Transverse colon (tissue), 4 donors: ENCODE measurements around the gene PEX3. TPM values are rescaled to one million over a fixed set of nuclear protein-coding genes. Genes with fewer than 3 reads are reported as not detected.

Experiments
- DNase-seq: peaks from one replicate; pipeline ENCODE4 v3.0.0-alpha.2; 2019
- H3K27ac ChIP-seq, 4 donors: fragments of 200-600 bp; sonication (generic); 2 replicates each; pipeline ENCODE4 v1.5.1; 2016 to 2018; ENCODE audit warnings: inconsistent platforms in 4 of 4
- H3K27me3 ChIP-seq: fragments of 200-600 bp; sonication (generic); 2 replicates; pipeline ENCODE4 v1.5.1; 2017; ENCODE audit warnings: inconsistent platforms
- H3K36me3 ChIP-seq, 4 donors: fragments of 200-600 bp; sonication (generic); 2 replicates each; pipeline ENCODE4 v1.5.1; 2017 to 2019; ENCODE audit warnings: inconsistent platforms in 4 of 4
- H3K4me1 ChIP-seq, 4 donors: fragments of 200-600 bp; sonication (generic); 2 replicates each; pipeline ENCODE4 v1.5.1; 2017 to 2020; ENCODE audit warnings: inconsistent platforms in 4 of 4
- H3K4me3 ChIP-seq, 4 donors: fragments of 200-600 bp; sonication (generic); 1 replicate in 1 of 4; 2 replicates in 3 of 4; pipeline versions ENCODE4 v1.5.1 to v1.6.1; 2017 to 2019; ENCODE audit warnings: inconsistent platforms in 4 of 4
- H3K9me3 ChIP-seq, 2 donors: fragments of 200-600 bp; sonication (generic); 2 replicates each; pipeline ENCODE4 v1.5.1; 2017 to 2019; ENCODE audit warnings: inconsistent platforms in 2 of 2
- CTCF ChIP-seq, 5 experiments: fragments of 200-600 bp in 3 of 5; fragments of 450-650 bp in 2 of 5; sonication (generic) in 3 of 5; IDR thresholded peaks; 1 replicate in 2 of 5; 2 replicates in 3 of 5; pipeline ENCODE4 v1.5.1; 2016 to 2017; ENCODE audit warnings: antibody characterized with exemption in 5 of 5, inconsistent platforms in 3 of 5, mild to moderate bottlenecking in 2 of 5, moderate library complexity in 1 of 5
- EP300 ChIP-seq: sonication (generic); formaldehyde crosslinking; IDR thresholded peaks from one replicate; pipeline ENCODE4 v1.6.1; 2017; ENCODE audit warnings: antibody characterized with exemption, low read depth
- POLR2A ChIP-seq: fragments of 450-650 bp; IDR thresholded peaks from one replicate; pipeline ENCODE4 v1.6.1; 2016; ENCODE audit warnings: antibody characterized with exemption, mild to moderate bottlenecking, moderate library complexity
- POLR2AphosphoS5 ChIP-seq, 3 donors: sonication (generic); formaldehyde crosslinking; IDR thresholded peaks; one replicate each; pipeline ENCODE4 v1.6.1; 2016; ENCODE audit warnings: antibody characterized with exemption in 3 of 3
- WGBS, 2 donors: methylation state at CpG; one replicate each; pipeline ENCODE4 v1.1.5; 2018; ENCODE audit warnings: low coverage in 1 of 2; 5-methylcytosine and 5-hydroxymethylcytosine counted together
- in situ Hi-C, 4 donors: fragments of 200-750 bp; cut with MboI; loops; one replicate each; pipeline versions ENCODE4 v1.15.0 to v1.15.1; 2017; ENCODE audit warnings: low sequenced_read_pairs in 3 of 4, low pct_ligation_motif_present in 1 of 4, low pct_unique_long_range_greater_than_20kb in 1 of 4
- intact Hi-C: fragments of 100-400 bp; cut with DNase I; formaldehyde crosslinking; loops from one replicate; pipeline ENCODE4 v1.15.1; 2023; ENCODE audit warnings: low total_unique reads
- total RNA-seq, 4 donors: library from RNA; depleted of rRNA; stranded (reverse); fragments of >200 nt; gene quantifications; one replicate each; pipeline ENCODE4 v1.1.0, GENCODE V29; 2016

Gene PEX3
- total RNA-seq, 4 donors from 2014 or later, result 7.6 to 13.2 TPM; not detected in 2

GRCh38 chr6:143529095-143529494, 78.5 kb downstream of the PEX3 start:
- in situ Hi-C loops (no loop called here), intact Hi-C loops (no loop called here)
- Histone ChIP-seq H3K36me3 (no peaks in the 10 kb centered on the region), H3K9me3 (no peaks in the 10 kb centered on the region), H3K4me3 (no peak overlapping the region), H3K27me3 (no peaks in the 10 kb centered on the region), H3K4me1 (peaks cover 0 to 9% (median 5%) of the 10 kb centered on the region in 4 donors), H3K27ac (no peak overlapping the region)
- TF ChIP-seq POLR2AphosphoS5 (IDR thresholded peaks at IDR 0.05), result no peak
- no peak for TF ChIP-seq POLR2A
- no peak for TF ChIP-seq EP300
- no peak for TF ChIP-seq CTCF (IDR thresholded peaks at IDR 0.05)
- no peak for DNase-seq
- 54 to 60% methylated on average over 2 of the region's 2 CpGs for WGBS, 2 donors

- Histone ChIP-seq H3K36me3 (no peaks in the 10 kb centered on the region), H3K9me3 (no peaks in the 10 kb centered on the region), H3K27ac (peak overlapping the region in 1 of 4 donors; percentile 51), H3K4me1 (peaks cover 0 to 25% (median 11%) of the 10 kb centered on the region in 4 donors), H3K27me3 (no peaks in the 10 kb centered on the region), H3K4me3 (no peak overlapping the region)
- WGBS, 2 donors, result 60 to 62% methylated on average over 4 to 5 of the region's 5 CpGs
- TF ChIP-seq EP300, result no peak
- no peak for TF ChIP-seq POLR2AphosphoS5 (IDR thresholded peaks at IDR 0.05)
- no peak for TF ChIP-seq CTCF (IDR thresholded peaks at IDR 0.05)
- TF ChIP-seq POLR2A, result no peak
- intact Hi-C loops (no loop called here), in situ Hi-C loops (no loop called here)
- DNase-seq, result peak; percentile 37
Measured at GRCh38 chr6:143531720-143532499, 81.3 kb downstream of the PEX3 start.

DNA sequence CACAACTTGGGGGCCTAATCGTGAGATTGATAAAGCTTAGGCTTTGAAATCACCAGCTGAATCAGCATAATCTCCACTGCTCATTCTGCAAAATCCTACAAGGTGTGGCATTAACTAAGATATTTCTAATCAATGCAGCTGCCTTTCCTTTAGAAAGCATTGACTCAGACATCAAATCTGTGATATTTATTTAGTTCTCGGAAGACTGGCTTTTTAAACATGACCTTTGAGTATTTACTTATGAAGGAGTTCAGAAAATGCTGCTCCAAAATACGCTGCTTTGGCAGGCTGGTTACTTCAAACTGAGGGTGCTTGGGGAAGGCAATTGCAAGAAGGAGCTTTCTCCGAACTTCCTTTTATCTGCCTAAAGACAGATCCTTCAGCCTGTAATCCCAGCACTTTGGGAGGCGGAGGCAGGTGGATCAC, 84.6 kb downstream of the PEX3 start:
- 59 to 60% methylated on average over 2 to 5 of the region's 5 CpGs for WGBS, 2 donors
- intact Hi-C loops, result no loop called here
- H3K27ac ChIP-seq, result peak overlapping the region in 1 of 4 donors; percentile 87

More for the DNA sequence above, 84.6 kb downstream of the PEX3 start:
- H3K9me3 ChIP-seq, result no peaks in the 10 kb centered on the region
- H3K4me1 ChIP-seq, result peaks cover 0 to 33% (median 13%) of the 10 kb centered on the region in 4 donors
- DNase-seq, result no peak
- H3K4me3 ChIP-seq, result no peak overlapping the region
- no peaks in the 10 kb centered on the region for H3K27me3 ChIP-seq
- TF ChIP-seq POLR2A (no peak), EP300 (no peak), CTCF (IDR thresholded peaks at IDR 0.05) (no peak), POLR2AphosphoS5 (IDR thresholded peaks at IDR 0.05) (no peak)
- no peaks in the 10 kb centered on the region for H3K36me3 ChIP-seq
- in situ Hi-C loops, result no loop called here
